Smooth muscle cell (in vitro differentiated cells): ENCODE results near the gene POMT1. TPM values are rescaled to one million over a fixed set of nuclear protein-coding genes. Genes with fewer than 3 reads are reported as not detected.

Source experiments
- DNase-seq: peaks from one replicate; lab custom pipeline; 2025; ENCODE audit not compliant: unreplicated experiment; lab: John Stamatoyannopoulos, UW
- H2AFZ ChIP-seq: fragments of 200-600 bp; sonication (generic); 2 replicates; pipeline ENCODE4 v1.6.0; 2016; ENCODE audit warnings: antibody characterized with exemption, low read depth, mild to moderate bottlenecking
- H3F3A ChIP-seq: fragments of 200-600 bp; sonication (generic); 2 replicates; pipeline ENCODE4 v1.6.0; 2017; ENCODE audit warnings: antibody characterized with exemption, low read depth
- H3K27ac ChIP-seq: fragments of 200-600 bp; sonication (generic); 2 replicates; pipeline ENCODE4 v1.5.1; 2016; ENCODE audit warnings: low read depth, mild to moderate bottlenecking
- H3K27me3 ChIP-seq: fragments of 200-600 bp; sonication (generic); 2 replicates; pipeline ENCODE4 v1.6.1; 2016; ENCODE audit warnings: low read depth, mild to moderate bottlenecking
- H3K36me3 ChIP-seq: fragments of 200-600 bp; sonication (generic); 2 replicates; pipeline ENCODE4 v1.5.1; 2016; ENCODE audit warnings: low read depth
- H3K4me1 ChIP-seq: fragments of 200-600 bp; sonication (generic); 2 replicates; pipeline ENCODE4 v1.5.1; 2016; ENCODE audit warnings: low read depth
- H3K4me2 ChIP-seq: fragments of 200-600 bp; sonication (generic); 2 replicates; pipeline ENCODE4 v1.6.0; 2016; ENCODE audit warnings: mild to moderate bottlenecking
- H3K4me3 ChIP-seq: fragments of 200-600 bp; sonication (generic); 2 replicates; pipeline ENCODE4 v1.5.1; 2016; ENCODE audit warnings: mild to moderate bottlenecking
- H3K79me2 ChIP-seq: fragments of 200-600 bp; sonication (generic); 2 replicates; pipeline ENCODE4 v1.6.0; 2016; ENCODE audit warnings: low read depth, mild to moderate bottlenecking
- H3K9ac ChIP-seq: fragments of 200-600 bp; sonication (generic); 2 replicates; pipeline ENCODE4 v1.6.0; 2016; ENCODE audit warnings: low read depth
- H3K9me3 ChIP-seq: fragments of 200-600 bp; sonication (generic); replicated peaks from 2 replicates; pipeline ENCODE4 v1.5.1; 2016; ENCODE audit warnings: low read depth
- H4K20me1 ChIP-seq: fragments of 200-600 bp; sonication (generic); 2 replicates; pipeline ENCODE4 v1.6.0; 2016; ENCODE audit warnings: low read depth
- CTCF ChIP-seq: fragments of 200-600 bp; sonication (generic); IDR thresholded peaks from 2 replicates; pipeline ENCODE4 v1.5.1; 2017; ENCODE audit warnings: borderline replicate concordance, mild to moderate bottlenecking, antibody characterized with exemption; ENCODE audit not compliant: insufficient read depth, poor library complexity, severe bottlenecking
- WGBS: methylation state at CpG from one replicate; pipeline ENCODE4 v1.1.7; 2016; ENCODE audit warnings: low lambda C conversion rate; 5-methylcytosine and 5-hydroxymethylcytosine counted together
- polyA plus RNA-seq: library from polyadenylated mRNA; unstranded; fragments of >200 nt; fragmentation: Nextera tagmentation; extraction: Ambion mirVana; gene quantifications from 2 replicates; pipeline ENCODE4 v1.2.1, GENCODE V29; 2016
- total RNA-seq: library from RNA; depleted of rRNA; stranded (reverse); fragments of >200 nt; gene quantifications from 2 replicates; pipeline ENCODE4 v1.2.3, GENCODE V29; 2014

POMT1 gene
- total and polyA plus RNA-seq, 2 experiments from 2014 or later, result 11.8 to 15.2 TPM

GRCh38 chr9:131467214-131467935 is 35.3 kb upstream of the POMT1 start:
- no peak for DNase-seq
- H3F3A ChIP-seq, result no peaks in the 10 kb centered on the region
- no peak overlapping the region for H3K4me3 ChIP-seq
- H3K4me1 ChIP-seq, result no peaks in the 10 kb centered on the region
- no peak for TF ChIP-seq CTCF
- H3K9ac ChIP-seq, result no peak overlapping the region
- no peaks in the 10 kb centered on the region for H3K9me3 ChIP-seq
- peaks cover 96% of the 10 kb centered on the region for H4K20me1 ChIP-seq
- WGBS, result 96% methylated on average over 13 of the region's 13 CpGs
- no peak overlapping the region for H3K4me2 ChIP-seq
- H2AFZ ChIP-seq, result no peak overlapping the region
- H3K79me2 ChIP-seq, result peaks cover 51% of the 10 kb centered on the region
- H3K27ac ChIP-seq, result no peak overlapping the region
- peaks cover 30% of the 10 kb centered on the region for H3K36me3 ChIP-seq
- H3K27me3 ChIP-seq, result no peaks in the 10 kb centered on the region

- no peak for TF ChIP-seq CTCF
- H4K20me1 ChIP-seq, result peaks cover 96% of the 10 kb centered on the region
- no peak overlapping the region for H3K4me2 ChIP-seq
- DNase-seq, result no peak
- no peak overlapping the region for H3K27ac ChIP-seq
- H3K36me3 ChIP-seq, result peaks cover 30% of the 10 kb centered on the region
- H3K9ac ChIP-seq, result no peak overlapping the region
- no peaks in the 10 kb centered on the region for H3K27me3 ChIP-seq
- no peaks in the 10 kb centered on the region for H3K4me1 ChIP-seq
- no peaks in the 10 kb centered on the region for H3F3A ChIP-seq
- 96% methylated on average over 4 of the region's 4 CpGs for WGBS
- no peak overlapping the region for H3K4me3 ChIP-seq
- no peaks in the 10 kb centered on the region for H3K9me3 ChIP-seq
- no peak overlapping the region for H2AFZ ChIP-seq
- H3K79me2 ChIP-seq, result peaks cover 54% of the 10 kb centered on the region
Observed at GRCh38 chr9:131468031-131468430, 34.7 kb upstream of the POMT1 start.

GRCh38 chr9:131469356-131469755 is 33.4 kb upstream of the POMT1 start:
- WGBS, result 99% methylated on average over 6 of the region's 6 CpGs

More at GRCh38 chr9:131469356-131469755, 33.4 kb upstream of the POMT1 start:
- H3K4me3 ChIP-seq, result no peak overlapping the region
- H3K27ac ChIP-seq, result no peak overlapping the region
- H3K9me3 ChIP-seq, result no peaks in the 10 kb centered on the region
- H3K4me1 ChIP-seq, result no peaks in the 10 kb centered on the region
- H3K9ac ChIP-seq, result no peak overlapping the region
- no peak overlapping the region for H2AFZ ChIP-seq
- no peaks in the 10 kb centered on the region for H3F3A ChIP-seq
- no peak for DNase-seq
- no peaks in the 10 kb centered on the region for H3K27me3 ChIP-seq
- peaks cover 95% of the 10 kb centered on the region for H4K20me1 ChIP-seq
- H3K4me2 ChIP-seq, result no peak overlapping the region
- TF ChIP-seq CTCF, result no peak
- H3K79me2 ChIP-seq, result peaks cover 51% of the 10 kb centered on the region
- peaks cover 30% of the 10 kb centered on the region for H3K36me3 ChIP-seq
